HepG2 (cell line): ENCODE measurements around the gene JPT1. TPM values are rescaled to one million over a fixed set of nuclear protein-coding genes. Genes with fewer than 3 reads are reported as not detected.

ENCODE experiments used
- AGO1 ChIP-seq: fragments of 200-400 bp; formaldehyde crosslinking; IDR thresholded peaks from 2 replicates; pipeline ENCODE4 v1.6.1; 2017; ENCODE audit warnings: mild to moderate bottlenecking, low read depth, low read length, moderate library complexity; ENCODE audit not compliant: poor library complexity, severe bottlenecking
- CHCHD3 ChIP-seq: sonication (generic); formaldehyde crosslinking; IDR thresholded peaks from 2 replicates; pipeline ENCODE4 v1.8.0; 2022; ENCODE audit warnings: mild to moderate bottlenecking, missing genetic modification reagents, moderate library complexity
- EED ChIP-seq: sonication (generic); formaldehyde crosslinking; IDR thresholded peaks from 2 replicates; pipeline ENCODE4 v1.5.0; 2020; ENCODE audit warnings: mild to moderate bottlenecking, missing genetic modification reagents
- GTF2F1 ChIP-seq: fragments of 150-350 bp; IDR thresholded peaks from 2 replicates; pipeline ENCODE4 v1.6.1; 2014; ENCODE audit warnings: low read length
- HMG20A ChIP-seq: IDR thresholded peaks from 2 replicates; pipeline ENCODE4 v1.6.1; 2016; ENCODE audit warnings: borderline replicate concordance
- MAFK ChIP-seq, 2 experiments: IDR thresholded peaks in 1 of 2; conservative IDR thresholded peaks in 1 of 2; 2 replicates each; pipeline ENCODE4 v1.6.1; 2011; ENCODE audit warnings: improper control_type of control experiment in 2 of 2, low read length in 2 of 2
- MBNL3 ChIP-seq: fragments of 250-450 bp; sonication (Bioruptor Pico); conservative IDR thresholded peaks from 2 replicates; pipeline ENCODE4 v1.8.0; 2022; ENCODE audit warnings: mild to moderate bottlenecking, inconsistent platforms
- MEIS1 ChIP-seq: sonication (generic); formaldehyde crosslinking; IDR thresholded peaks from 2 replicates; pipeline ENCODE4 v1.9.0; 2021; ENCODE audit warnings: mild to moderate bottlenecking, missing genetic modification reagents, moderate library complexity, borderline replicate concordance
- NFIC ChIP-seq: IDR thresholded peaks from 2 replicates; pipeline ENCODE4 v1.6.1; 2012; ENCODE audit warnings: mild to moderate bottlenecking, low read length, inconsistent platforms
- POLR2AphosphoS2 ChIP-seq: IDR thresholded peaks from 2 replicates; pipeline ENCODE4 v1.6.1; 2011; ENCODE audit warnings: low read depth, low read length, improper control_type of control experiment
- RAD21 ChIP-seq: fragments of 450-650 bp; formaldehyde crosslinking; IDR thresholded peaks from 2 replicates; pipeline ENCODE4 v1.5.0; 2020; ENCODE audit warnings: mild to moderate bottlenecking
- REXO4 ChIP-seq: sonication (generic); formaldehyde crosslinking; IDR thresholded peaks from 2 replicates; pipeline ENCODE4 v1.8.0; 2022; ENCODE audit warnings: missing genetic modification reagents, mild to moderate bottlenecking, borderline replicate concordance
- SP2 ChIP-seq: sonication (generic); formaldehyde crosslinking; IDR thresholded peaks from 2 replicates; pipeline ENCODE4 v1.5.1; 2020; ENCODE audit warnings: mild to moderate bottlenecking, missing genetic modification reagents
- ZNF12 ChIP-seq: sonication (generic); formaldehyde crosslinking; IDR thresholded peaks from 2 replicates; pipeline ENCODE4 v1.5.0; 2020; ENCODE audit warnings: missing genetic modification reagents
- ZNF44 ChIP-seq: sonication (generic); formaldehyde crosslinking; IDR thresholded peaks from 2 replicates; pipeline ENCODE4 v1.5.1; 2020; ENCODE audit warnings: mild to moderate bottlenecking, missing genetic modification reagents
- ZNF446 ChIP-seq: sonication (generic); formaldehyde crosslinking; IDR thresholded peaks from 2 replicates; pipeline ENCODE4 v1.5.0; 2020; ENCODE audit warnings: mild to moderate bottlenecking, missing genetic modification reagents
- ZNF547 ChIP-seq: sonication (generic); formaldehyde crosslinking; IDR thresholded peaks from 2 replicates; pipeline ENCODE4 v1.5.1; 2020; ENCODE audit warnings: mild to moderate bottlenecking, missing genetic modification reagents
- ZNF737 ChIP-seq: sonication (generic); formaldehyde crosslinking; IDR thresholded peaks from 2 replicates; pipeline ENCODE4 v1.5.0; 2020; ENCODE audit warnings: missing genetic modification reagents, mild to moderate bottlenecking, borderline replicate concordance
- polyA plus RNA-seq, 8 experiments: library from polyadenylated mRNA; depleted of rRNA in 3 of 8; stranded (reverse) in 7 of 8; unstranded in 1 of 8; fragments of >200 nt; fragmentation: Illumina TruSeq in 4 of 8; extraction: Trizol in 4 of 8; gene quantifications; 2 replicates each; pipeline versions ENCODE4 v1.2.1 to v1.2.3, GENCODE V29; 2011 to 2016; ENCODE audit warnings: low read depth in 4 of 8, missing spikeins in 1 of 8, mixed read lengths in 1 of 8; ENCODE audit not compliant: insufficient read depth in 1 of 8
- total RNA-seq, 5 experiments: library from RNA; depleted of rRNA; stranded (reverse); fragments of >200 nt; fragmentation: Illumina TruSeq; extraction: Trizol; gene quantifications; 2 replicates each; pipeline ENCODE4 v1.2.3, GENCODE V29; 2016; ENCODE audit warnings: low read depth in 1 of 5
- TF ChIP-seq, protein P1 (sequence below): sonication (generic); formaldehyde crosslinking; IDR thresholded peaks from 2 replicates; pipeline ENCODE4 v1.9.0; 2021; ENCODE audit warnings: mild to moderate bottlenecking, missing genetic modification reagents
- TF ChIP-seq, protein P2 (sequence below): sonication (generic); formaldehyde crosslinking; IDR thresholded peaks from 2 replicates; pipeline ENCODE4 v1.4.0; 2020; ENCODE audit warnings: mild to moderate bottlenecking, low read depth, missing genetic modification reagents
- TF ChIP-seq, protein P3 (sequence below): sonication (generic); formaldehyde crosslinking; conservative IDR thresholded peaks from 2 replicates; pipeline ENCODE4 v1.4.0; 2020; ENCODE audit warnings: missing genetic modification reagents

JPT1 gene
- total and polyA plus RNA-seq, 2 of the 13 experiments (the other 11 are each of a cell fraction or from before 2014, with no cell fraction given) = 43.3 to 256 TPM

DNA sequence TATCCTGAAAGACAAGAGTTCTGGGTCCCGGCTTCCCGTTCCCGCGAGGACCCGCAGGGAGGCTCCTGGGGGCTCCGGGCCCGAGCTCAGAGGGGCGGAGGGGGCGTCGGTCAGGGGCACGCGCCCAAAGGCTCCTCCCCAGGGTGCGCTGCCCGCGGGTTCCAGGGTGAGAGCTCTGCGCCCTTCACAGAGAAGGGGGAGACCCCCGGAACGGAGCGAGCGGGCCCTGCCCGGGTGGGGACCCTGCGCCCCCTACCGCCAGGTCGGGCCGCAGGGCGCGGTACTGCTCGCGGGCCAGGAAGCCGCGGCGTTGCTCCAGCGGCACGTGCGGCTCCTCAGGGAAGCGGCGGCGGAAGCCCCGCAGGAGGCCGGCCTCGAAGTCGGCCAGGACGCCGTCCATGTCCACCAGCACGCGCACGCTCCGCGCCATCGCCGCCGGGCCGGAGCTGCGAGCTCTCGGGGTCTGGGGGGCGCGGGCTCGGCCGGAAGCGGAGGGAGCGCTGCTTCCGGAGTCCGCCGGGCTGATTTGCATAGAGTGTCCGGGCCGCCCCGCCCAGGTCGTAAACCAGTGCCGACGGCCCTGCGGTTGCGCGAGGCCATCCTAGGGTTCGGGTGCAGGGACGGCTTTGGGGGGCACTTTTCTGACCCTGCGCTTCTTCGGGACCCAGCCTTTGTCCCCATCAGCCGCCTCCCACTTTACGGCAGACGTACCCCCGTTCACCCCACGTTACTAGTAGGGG, 22.9 kb downstream of the JPT1 start, which contains the start of gene NT5C (continued):
- no peak for TF ChIP-seq SP2 (CRISPR knock-in tag)
- no peak; the same call in 1 of the 2 replicates for TF ChIP-seq NFIC
- TF ChIP-seq ZNF547 (CRISPR knock-in tag) = peak; percentile 97
- TF ChIP-seq MEIS1 (CRISPR knock-in tag) = no peak; the same call in 1 of the 2 replicates
- no peak for TF ChIP-seq ZNF44 (CRISPR knock-in tag)
- TF ChIP-seq, protein P1, sequence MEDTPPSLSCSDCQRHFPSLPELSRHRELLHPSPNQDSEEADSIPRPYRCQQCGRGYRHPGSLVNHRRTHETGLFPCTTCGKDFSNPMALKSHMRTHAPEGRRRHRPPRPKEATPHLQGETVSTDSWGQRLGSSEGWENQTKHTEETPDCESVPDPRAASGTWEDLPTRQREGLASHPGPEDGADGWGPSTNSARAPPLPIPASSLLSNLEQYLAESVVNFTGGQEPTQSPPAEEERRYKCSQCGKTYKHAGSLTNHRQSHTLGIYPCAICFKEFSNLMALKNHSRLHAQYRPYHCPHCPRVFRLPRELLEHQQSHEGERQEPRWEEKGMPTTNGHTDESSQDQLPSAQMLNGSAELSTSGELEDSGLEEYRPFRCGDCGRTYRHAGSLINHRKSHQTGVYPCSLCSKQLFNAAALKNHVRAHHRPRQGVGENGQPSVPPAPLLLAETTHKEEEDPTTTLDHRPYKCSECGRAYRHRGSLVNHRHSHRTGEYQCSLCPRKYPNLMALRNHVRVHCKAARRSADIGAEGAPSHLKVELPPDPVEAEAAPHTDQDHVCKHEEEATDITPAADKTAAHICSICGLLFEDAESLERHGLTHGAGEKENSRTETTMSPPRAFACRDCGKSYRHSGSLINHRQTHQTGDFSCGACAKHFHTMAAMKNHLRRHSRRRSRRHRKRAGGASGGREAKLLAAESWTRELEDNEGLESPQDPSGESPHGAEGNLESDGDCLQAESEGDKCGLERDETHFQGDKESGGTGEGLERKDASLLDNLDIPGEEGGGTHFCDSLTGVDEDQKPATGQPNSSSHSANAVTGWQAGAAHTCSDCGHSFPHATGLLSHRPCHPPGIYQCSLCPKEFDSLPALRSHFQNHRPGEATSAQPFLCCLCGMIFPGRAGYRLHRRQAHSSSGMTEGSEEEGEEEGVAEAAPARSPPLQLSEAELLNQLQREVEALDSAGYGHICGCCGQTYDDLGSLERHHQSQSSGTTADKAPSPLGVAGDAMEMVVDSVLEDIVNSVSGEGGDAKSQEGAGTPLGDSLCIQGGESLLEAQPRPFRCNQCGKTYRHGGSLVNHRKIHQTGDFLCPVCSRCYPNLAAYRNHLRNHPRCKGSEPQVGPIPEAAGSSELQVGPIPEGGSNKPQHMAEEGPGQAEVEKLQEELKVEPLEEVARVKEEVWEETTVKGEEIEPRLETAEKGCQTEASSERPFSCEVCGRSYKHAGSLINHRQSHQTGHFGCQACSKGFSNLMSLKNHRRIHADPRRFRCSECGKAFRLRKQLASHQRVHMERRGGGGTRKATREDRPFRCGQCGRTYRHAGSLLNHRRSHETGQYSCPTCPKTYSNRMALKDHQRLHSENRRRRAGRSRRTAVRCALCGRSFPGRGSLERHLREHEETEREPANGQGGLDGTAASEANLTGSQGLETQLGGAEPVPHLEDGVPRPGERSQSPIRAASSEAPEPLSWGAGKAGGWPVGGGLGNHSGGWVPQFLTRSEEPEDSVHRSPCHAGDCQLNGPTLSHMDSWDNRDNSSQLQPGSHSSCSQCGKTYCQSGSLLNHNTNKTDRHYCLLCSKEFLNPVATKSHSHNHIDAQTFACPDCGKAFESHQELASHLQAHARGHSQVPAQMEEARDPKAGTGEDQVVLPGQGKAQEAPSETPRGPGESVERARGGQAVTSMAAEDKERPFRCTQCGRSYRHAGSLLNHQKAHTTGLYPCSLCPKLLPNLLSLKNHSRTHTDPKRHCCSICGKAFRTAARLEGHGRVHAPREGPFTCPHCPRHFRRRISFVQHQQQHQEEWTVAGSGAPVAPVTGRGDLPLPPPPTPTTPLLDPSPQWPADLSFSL (CRISPR knock-in tag) = no peak; the same call in 1 of the 2 replicates
- TF ChIP-seq EED (CRISPR knock-in tag) = peak; percentile 66; the same call in 1 of the 2 replicates
- TF ChIP-seq, protein P2, sequence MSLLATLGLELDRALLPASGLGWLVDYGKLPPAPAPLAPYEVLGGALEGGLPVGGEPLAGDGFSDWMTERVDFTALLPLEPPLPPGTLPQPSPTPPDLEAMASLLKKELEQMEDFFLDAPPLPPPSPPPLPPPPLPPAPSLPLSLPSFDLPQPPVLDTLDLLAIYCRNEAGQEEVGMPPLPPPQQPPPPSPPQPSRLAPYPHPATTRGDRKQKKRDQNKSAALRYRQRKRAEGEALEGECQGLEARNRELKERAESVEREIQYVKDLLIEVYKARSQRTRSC (CRISPR knock-in tag) = peak; percentile 46; the same call in 1 of the 2 replicates
- TF ChIP-seq ZNF446 = peak; percentile 77; the same call in 1 of the 2 replicates
- TF ChIP-seq CHCHD3 = peak; percentile 68
- TF ChIP-seq ZNF12 (CRISPR knock-in tag) = no peak
- TF ChIP-seq MAFK (conservative IDR thresholded peaks at IDR 0.05 in 1 of 2, IDR thresholded peaks at IDR 0.05 in 1 of 2; ENCODE audit: low read length in 2 of 2) = no peak
- TF ChIP-seq MBNL3 (CRISPR knock-in tag) = no peak
- TF ChIP-seq, protein P3, sequence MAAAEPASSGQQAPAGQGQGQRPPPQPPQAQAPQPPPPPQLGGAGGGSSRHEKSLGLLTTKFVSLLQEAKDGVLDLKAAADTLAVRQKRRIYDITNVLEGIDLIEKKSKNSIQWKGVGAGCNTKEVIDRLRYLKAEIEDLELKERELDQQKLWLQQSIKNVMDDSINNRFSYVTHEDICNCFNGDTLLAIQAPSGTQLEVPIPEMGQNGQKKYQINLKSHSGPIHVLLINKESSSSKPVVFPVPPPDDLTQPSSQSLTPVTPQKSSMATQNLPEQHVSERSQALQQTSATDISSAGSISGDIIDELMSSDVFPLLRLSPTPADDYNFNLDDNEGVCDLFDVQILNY (CRISPR knock-in tag) = 0 out of 2 replicates have a peak, but pooled peaks have one; percentile 47
- TF ChIP-seq ZNF737 (CRISPR knock-in tag) = no peak
- 0 out of 2 replicates have a peak, but pooled peaks have one; percentile 76 for TF ChIP-seq REXO4 (CRISPR knock-in tag)
- peak; percentile 91 for TF ChIP-seq RAD21 (CRISPR knock-in tag)
- 0 out of 2 replicates have a peak, but pooled peaks have one; percentile 33 for TF ChIP-seq GTF2F1
- TF ChIP-seq AGO1 = no peak
- no peak for TF ChIP-seq HMG20A (CRISPR knock-in tag)
- TF ChIP-seq POLR2AphosphoS2 = no peak
